Mononuclear cell (primary cell): ENCODE measurements around the gene KPNA6. TPM values are rescaled to one million over a fixed set of nuclear protein-coding genes. Genes with fewer than 3 reads are reported as not detected.
"Not testable (repeated sequence)": the region's sequence is repeated elsewhere in the genome, so short reads cannot be mapped to it uniquely, and the experiment has no call there.

ENCODE experiments used
- H3K27me3 ChIP-seq: 2 replicates; pipeline ENCODE4 v1.6.0; 2011; ENCODE audit warnings: low read length, control low read depth; ENCODE audit not compliant: insufficient read depth
- H3K4me1 ChIP-seq: 2 replicates; pipeline ENCODE4 v1.5.1; 2011; ENCODE audit warnings: mild to moderate bottlenecking, low read length, control low read depth; ENCODE audit not compliant: insufficient read depth
- H3K4me3 ChIP-seq: 2 replicates; pipeline ENCODE4 v1.5.1; 2011; ENCODE audit warnings: mild to moderate bottlenecking, low read length, moderate library complexity
- H3K9me3 ChIP-seq: 2 replicates; pipeline ENCODE4 v1.5.1; 2011; ENCODE audit warnings: low read depth, mild to moderate bottlenecking, control low read depth, low read length
- total RNA-seq: library from RNA; depleted of rRNA; stranded (reverse); fragments of >200 nt; gene quantifications from one replicate; pipeline ENCODE4 v1.2.3, GENCODE V29; 2012

The KPNA6 gene
- total RNA-seq, 1 donor, result 46.9 TPM

- Histone ChIP-seq H3K27me3 (no peaks in the 10 kb centered on the region), H3K9me3 (no peaks in the 10 kb centered on the region), H3K4me3 (no peak overlapping the region), H3K4me1 (no peaks in the 10 kb centered on the region)
Measured at GRCh38 chr1:32150847-32151246, 43.0 kb downstream of the KPNA6 start.

DNA sequence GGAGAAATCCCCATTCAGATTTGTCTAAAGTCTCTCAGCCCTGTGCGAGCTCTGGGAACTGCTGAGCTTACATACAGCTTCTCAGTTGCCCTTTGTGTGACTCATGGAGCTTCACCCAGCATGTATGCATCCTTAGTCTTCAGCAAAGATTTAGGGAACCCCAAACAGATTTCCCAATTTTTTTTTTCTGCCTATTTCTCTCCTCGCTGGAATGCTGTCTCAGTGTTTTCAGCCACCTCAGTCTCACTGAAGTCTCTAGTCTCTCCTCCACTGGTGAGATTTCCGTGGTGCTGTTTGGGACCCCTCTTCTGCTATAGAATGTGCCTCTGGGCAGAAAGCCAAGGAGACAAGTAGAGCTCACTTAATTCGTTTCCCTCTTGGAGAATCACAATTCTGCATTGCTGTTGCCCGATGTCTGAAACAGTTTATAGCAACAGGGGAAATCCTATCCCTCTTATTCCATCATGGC lies 43.5 kb downstream of the KPNA6 start:
- no peaks in the 10 kb centered on the region for H3K27me3 ChIP-seq
- no peaks in the 10 kb centered on the region for H3K4me1 ChIP-seq
- no peak overlapping the region for H3K4me3 ChIP-seq
- H3K9me3 ChIP-seq, result no peaks in the 10 kb centered on the region

GRCh38 chr1:32159189-32159588 lies 51.3 kb downstream of the KPNA6 start:
- H3K4me1 ChIP-seq, result no peaks in the 10 kb centered on the region
- H3K27me3 ChIP-seq, result no peaks in the 10 kb centered on the region
- no peaks in the 10 kb centered on the region for H3K9me3 ChIP-seq
- no peak overlapping the region for H3K4me3 ChIP-seq

DNA sequence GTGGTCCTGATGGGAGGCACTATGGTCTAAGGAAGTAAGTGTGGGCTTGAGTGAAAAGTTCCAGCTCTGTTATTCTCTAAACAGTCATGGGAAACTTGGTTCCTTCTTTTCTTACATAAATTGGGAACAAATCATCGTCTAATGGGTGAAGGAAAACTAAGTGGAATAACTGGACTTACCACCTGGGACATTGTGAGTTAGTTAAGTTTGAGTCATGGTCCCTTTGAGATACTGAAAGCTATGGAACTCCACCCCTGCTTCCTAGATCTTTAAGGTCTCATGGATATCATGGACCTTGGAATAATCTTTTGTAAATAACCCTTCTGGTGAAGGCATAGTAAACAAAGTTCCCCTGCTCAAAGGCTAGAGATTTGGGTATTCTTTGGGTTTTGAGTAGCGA lies 55.5 kb downstream of the KPNA6 start:
- Histone ChIP-seq H3K4me1 (no peaks in the 10 kb centered on the region), H3K27me3 (no peaks in the 10 kb centered on the region), H3K9me3 (no peaks in the 10 kb centered on the region), H3K4me3 (no peak overlapping the region)

- not testable (repeated sequence) for H3K27me3 ChIP-seq, H3K9me3 ChIP-seq, H3K4me3 ChIP-seq, H3K4me1 ChIP-seq
Measured at GRCh38 chr1:32165633-32166032, 57.8 kb downstream of the KPNA6 start.

- Histone ChIP-seq H3K4me1 (no peaks in the 10 kb centered on the region), H3K27me3 (no peaks in the 10 kb centered on the region), H3K9me3 (no peaks in the 10 kb centered on the region), H3K4me3 (no peak overlapping the region)
Measured at GRCh38 chr1:32170991-32171390, 63.1 kb downstream of the KPNA6 start.

DNA sequence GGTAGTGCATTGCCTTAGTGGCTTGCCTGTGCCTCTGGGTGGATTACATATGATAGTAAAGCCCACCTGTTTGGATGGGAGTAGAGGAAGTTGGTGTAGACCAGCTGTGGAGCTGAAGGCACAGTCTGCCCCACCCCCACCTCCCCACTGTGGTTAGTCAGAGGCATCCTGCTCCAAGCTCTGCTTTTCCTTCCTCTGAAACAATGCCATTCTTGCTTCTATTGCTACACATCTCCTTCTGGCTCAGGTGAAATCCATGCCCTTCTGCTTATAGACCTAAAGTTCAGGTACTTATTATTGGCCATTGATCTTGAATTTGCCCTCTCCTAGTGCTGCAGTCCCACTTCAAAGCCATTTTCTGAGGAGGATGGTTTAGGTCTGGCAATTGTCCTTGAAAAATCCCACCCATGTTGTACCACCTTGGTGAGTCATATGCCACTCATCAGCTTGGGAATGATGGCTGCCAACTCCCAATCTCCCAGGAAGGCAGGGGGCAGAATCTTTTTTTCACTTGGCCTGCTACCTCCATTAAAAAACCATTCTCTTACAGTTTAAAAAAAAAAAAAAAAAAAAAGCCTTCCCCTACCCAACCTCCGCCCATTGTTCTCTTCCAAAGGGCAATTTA lies 64.9 kb downstream of the KPNA6 start:
- H3K4me3 ChIP-seq, result no peak overlapping the region
- H3K9me3 ChIP-seq, result no peaks in the 10 kb centered on the region
- no peaks in the 10 kb centered on the region for H3K4me1 ChIP-seq
- no peaks in the 10 kb centered on the region for H3K27me3 ChIP-seq

DNA sequence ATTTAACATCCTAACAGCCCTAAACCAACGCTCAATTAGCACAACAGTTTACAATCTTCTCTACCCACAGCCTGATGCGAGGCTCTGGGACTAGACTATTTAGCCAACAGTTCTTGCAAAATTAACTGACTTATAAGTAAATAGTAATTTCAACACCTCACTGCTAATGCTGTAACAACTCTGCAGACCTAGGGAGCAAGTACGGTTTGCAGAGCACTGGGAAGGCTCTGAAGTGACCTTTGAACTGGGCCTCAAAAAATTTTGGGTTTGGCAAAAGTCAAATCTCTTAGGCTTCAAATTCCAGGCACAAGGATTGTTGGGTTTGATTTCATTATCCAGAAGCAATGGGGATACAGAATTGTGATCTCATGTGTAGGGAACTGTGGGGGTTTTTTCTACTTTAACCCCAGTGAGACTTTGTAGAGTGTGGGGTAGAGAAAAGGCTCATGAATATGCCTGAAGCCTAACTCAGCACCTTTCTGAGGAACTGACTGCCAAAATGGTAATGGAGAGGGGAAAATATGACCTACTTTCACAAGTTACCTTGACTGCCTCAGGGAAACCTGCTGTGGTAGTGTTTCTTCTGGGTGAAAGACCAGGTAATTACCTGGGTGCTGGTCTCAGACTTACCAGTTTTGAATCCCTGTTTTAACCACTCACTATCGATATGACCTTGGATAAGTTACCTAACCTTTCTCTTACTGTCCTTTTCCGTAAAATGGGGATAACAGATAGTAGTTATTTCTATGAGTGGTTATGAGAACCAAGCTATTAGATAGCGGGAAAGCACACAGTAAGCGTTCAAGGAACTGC lies 70.7 kb downstream of the KPNA6 start:
- Histone ChIP-seq H3K27me3 (no peaks in the 10 kb centered on the region), H3K4me1 (peaks cover 39% of the 10 kb centered on the region), H3K9me3 (no peaks in the 10 kb centered on the region), H3K4me3 (no peak overlapping the region)

- peak overlapping the region; percentile 73 for H3K4me3 ChIP-seq
- peaks cover 39% of the 10 kb centered on the region for H3K4me1 ChIP-seq
- no peaks in the 10 kb centered on the region for H3K9me3 ChIP-seq
- no peaks in the 10 kb centered on the region for H3K27me3 ChIP-seq
Measured at GRCh38 chr1:32179193-32179442, 71.3 kb downstream of the KPNA6 start.

DNA sequence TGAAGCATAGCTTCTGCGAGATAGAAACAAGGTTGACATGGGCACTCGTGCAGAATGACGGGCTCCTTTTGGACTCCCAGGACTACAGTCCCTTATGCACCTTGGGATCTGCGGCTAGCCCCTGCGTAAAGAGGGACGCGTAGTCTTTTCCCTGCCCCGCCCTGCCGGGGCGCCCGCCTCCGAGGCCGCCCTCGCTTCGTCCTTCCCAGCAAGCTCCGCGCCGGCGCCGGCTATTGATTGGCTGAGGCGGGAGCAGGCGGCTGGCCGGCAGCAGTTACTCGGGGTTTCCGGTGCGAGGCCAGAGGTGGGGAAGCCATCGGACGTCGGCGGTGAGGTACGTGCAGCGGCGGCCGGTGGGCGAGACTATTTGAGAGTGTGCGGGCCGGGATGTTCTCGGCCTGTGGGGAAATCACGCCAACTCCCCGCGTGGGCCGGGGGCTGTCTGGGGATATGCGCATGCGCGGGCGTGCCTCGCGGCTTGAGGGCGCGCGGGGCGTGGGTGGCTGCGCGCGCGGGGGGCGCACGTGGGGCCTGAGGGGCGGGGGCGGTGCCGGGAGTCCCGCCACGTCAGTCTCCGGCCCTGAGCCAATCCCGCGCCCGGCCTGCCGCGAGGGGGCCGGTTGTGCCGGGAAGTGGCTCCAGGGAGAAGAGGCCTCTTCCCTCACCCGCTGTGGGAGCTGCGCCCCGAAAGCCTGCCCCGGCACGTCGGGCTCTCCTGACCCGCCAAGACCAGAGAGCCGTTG lies 71.8 kb downstream of the KPNA6 start, which contains the start of gene TXLNA:
Gene TXLNA (plus strand): TSS at position 233 of the 743 bp plus-strand sequence. CDS start 671 bp downstream, outside the sequence.
- Histone ChIP-seq H3K9me3 (no peaks in the 10 kb centered on the region), H3K27me3 (no peaks in the 10 kb centered on the region), H3K4me3 (peak within 1 kb of the TSS; percentile 73), H3K4me1 (peaks cover 39% of the 10 kb centered on the region)

- Histone ChIP-seq H3K9me3 (no peaks in the 10 kb centered on the region), H3K4me3 (peak overlapping the region; percentile 73), H3K4me1 (peaks cover 39% of the 10 kb centered on the region), H3K27me3 (no peaks in the 10 kb centered on the region)
Measured at GRCh38 chr1:32180186-32181060, 72.6 kb downstream of the KPNA6 start.

DNA sequence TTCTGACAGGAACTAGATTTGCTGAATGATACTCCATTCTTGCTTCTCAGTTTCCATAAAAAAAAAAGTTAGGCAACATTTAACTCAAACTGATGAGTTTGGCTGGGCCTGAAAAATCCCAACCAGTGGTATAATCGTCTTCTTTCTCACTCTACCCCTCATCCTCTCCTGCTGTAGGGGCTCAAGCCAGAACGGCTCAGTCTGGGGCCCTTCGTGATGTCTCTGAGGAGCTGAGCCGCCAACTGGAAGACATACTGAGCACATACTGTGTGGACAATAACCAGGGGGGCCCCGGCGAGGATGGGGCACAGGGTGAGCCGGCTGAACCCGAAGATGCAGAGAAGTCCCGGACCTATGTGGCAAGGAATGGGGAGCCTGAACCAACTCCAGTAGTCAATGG lies 73.2 kb downstream of the KPNA6 start:
- no peaks in the 10 kb centered on the region for H3K27me3 ChIP-seq
- no peak overlapping the region for H3K4me3 ChIP-seq
- no peaks in the 10 kb centered on the region for H3K9me3 ChIP-seq
- H3K4me1 ChIP-seq, result peaks cover 39% of the 10 kb centered on the region

DNA sequence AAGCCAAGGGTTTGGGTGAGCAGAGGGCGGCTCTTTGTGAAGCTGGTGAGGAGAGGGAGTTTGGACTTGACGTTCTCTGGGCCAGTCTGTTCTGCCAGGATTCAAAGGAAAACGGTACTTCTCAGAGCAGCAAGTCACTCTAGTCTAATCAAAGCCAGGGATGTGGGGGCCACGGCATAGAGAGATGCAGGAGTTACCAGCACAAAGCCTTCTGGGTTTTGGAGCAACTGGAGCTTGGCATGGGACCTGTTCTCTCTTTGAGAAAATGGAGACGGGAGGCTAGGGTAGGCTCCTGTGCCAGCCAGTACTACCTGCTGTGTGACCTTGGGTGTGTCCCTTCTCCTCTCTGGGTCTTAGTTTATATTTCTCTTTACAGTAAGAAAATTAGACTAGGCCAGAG lies 73.7 kb downstream of the KPNA6 start:
- peaks cover 39% of the 10 kb centered on the region for H3K4me1 ChIP-seq
- no peak overlapping the region for H3K4me3 ChIP-seq
- no peaks in the 10 kb centered on the region for H3K27me3 ChIP-seq
- no peaks in the 10 kb centered on the region for H3K9me3 ChIP-seq

DNA sequence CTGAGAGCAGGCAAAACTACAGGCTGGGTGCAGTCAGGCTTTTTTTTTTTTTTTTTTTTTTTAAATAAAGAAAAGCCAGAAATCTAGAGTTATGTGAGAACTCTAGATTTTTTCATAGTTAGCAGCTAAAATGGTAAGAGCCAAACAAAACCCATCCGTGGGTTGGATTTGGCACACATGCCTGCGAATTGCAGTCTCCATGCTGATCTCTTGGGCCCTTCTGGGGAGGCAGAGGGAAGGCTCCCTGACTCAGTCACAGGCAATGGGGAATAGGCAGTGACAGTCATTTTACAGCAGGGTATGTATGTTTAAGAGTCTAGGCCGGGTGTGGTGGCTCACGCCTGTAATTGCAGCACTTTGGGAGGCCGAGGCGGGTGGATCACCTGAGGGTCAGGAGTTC lies 74.2 kb downstream of the KPNA6 start:
- no peaks in the 10 kb centered on the region for H3K27me3 ChIP-seq
- H3K4me3 ChIP-seq, result no peak overlapping the region
- no peaks in the 10 kb centered on the region for H3K9me3 ChIP-seq
- H3K4me1 ChIP-seq, result peaks cover 39% of the 10 kb centered on the region

DNA sequence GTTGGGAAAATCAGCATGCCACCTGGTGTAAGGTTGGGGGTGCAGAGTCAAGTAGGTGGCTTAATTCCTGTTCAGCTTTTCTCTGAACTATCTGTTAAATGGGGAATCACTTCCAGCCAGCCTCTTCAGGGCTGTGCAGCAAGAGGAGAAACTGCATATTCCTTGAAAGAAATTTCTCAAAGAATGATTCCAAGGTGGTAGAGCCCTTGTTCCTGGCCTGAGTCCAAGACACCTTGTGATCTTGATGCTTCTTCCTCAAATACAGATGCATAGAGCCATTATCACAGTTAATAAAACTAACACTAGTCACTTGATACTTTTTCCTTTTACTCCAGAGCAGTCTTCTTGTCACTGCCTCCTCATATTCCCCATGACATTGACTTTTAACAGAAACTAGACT lies 76.8 kb downstream of the KPNA6 start:
- H3K27me3 ChIP-seq, result no peaks in the 10 kb centered on the region
- no peaks in the 10 kb centered on the region for H3K9me3 ChIP-seq
- H3K4me1 ChIP-seq, result peaks cover 25% of the 10 kb centered on the region
- no peak overlapping the region for H3K4me3 ChIP-seq
